NCI-H1694 (cell line): ENCODE measurements around the gene CNPY1.
A peak's percentile ranks its signal among the peaks of the same experiment; 100 is the strongest.

Source experiments
- DNase-seq: peaks from one replicate; lab custom pipeline; 2025; lab: John Stamatoyannopoulos, UW

CNPY1 gene

GRCh38 chr7:155558961-155559360 is 12.6 kb upstream of the CNPY1 start:
- no peak for DNase-seq

DNA sequence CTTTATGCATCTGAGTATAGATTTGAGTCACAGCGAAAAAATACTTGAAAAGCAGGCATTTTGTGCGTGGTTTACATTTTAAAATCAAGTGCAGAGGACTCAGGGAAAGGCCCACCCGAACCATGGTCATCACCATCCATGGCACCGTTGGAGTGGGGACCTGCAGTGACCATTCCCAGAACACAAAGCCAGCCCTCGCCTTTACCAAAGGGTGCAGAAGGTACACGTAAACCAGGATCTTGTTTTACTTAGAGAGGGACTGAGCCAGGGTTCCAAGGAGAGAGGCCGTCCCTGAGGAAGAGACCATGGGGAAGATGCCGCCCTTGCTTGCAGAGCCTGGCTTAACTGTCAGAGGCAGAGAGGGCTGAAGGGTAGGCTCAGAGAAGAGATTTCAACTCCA is 12.0 kb upstream of the CNPY1 start:
- DNase-seq: no peak

- DNase-seq: no peak
These were observed 11.4 kb upstream of the CNPY1 start for GRCh38 chr7:155557778-155558177.

GRCh38 chr7:155556763-155557162 is 10.4 kb upstream of the CNPY1 start:
- no peak for DNase-seq

GRCh38 chr7:155555116-155555695 is 8.8 kb upstream of the CNPY1 start:
- no peak for DNase-seq

GRCh38 chr7:155553871-155554270 is 7.5 kb upstream of the CNPY1 start:
- DNase-seq: no peak

DNA sequence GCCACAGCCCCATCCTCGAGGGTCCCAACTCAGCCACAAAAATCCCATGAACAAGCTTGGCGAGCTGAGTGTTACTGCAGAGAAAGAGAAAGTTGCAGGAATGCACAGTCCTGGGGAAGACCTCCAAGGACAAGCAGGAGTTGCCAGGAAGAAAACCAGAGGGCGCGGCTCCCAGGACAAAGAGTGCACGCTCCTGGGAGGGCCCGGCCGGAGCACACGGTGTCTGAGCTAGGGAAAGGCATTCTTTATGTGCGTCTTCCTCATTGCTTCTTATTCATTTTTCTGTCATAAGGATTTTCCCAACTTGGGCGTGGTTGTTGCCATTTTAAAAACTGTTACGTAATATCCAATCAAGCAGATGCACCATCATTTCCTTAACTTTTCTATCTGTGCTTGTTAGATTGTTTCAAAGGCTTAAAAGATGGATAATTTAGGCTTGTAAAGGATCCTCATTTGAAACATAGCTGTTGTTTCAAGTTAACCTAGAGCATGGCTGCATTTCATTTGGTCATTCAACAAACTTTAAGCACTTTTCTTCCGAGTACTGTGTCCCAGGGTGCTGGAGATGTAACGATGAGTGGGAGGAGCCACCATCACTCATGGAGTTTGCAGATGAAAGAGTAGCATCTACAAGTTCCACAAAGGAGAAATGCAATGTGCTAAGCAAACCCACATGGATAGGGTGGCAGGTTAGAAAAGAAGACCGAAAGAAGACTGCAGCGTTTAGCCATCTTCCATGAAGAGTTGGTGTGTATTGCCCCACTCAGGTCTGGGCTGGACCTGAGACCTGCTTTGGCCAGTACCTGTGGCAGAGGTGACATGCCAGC is 5.6 kb upstream of the CNPY1 start:
- no peak for DNase-seq

DNA sequence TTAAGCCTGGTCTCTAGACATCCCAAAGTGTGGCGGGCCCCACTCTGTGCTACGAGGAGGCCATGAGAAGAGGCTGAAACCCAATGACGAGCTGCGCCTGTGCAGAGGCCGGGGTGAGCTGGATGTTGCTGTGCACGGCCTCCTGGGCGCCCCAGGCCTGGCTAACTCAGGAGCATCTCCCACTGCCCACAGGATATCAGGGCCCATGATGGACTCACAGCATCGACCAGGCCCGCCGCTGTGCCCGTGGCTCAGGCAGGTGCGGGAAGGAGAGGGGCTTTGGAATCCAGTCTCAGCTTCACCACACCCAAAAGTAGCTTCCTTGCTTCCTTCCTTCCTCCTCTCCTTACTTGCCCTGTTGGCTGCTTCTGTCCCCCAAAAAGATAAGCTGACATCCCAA is 4.6 kb upstream of the CNPY1 start:
- no peak for DNase-seq

- DNase-seq: no peak
These were observed 2.9 kb upstream of the CNPY1 start for GRCh38 chr7:155549226-155549625.

GRCh38 chr7:155547161-155547791 is 917 bp upstream of the CNPY1 start:
- no peak for DNase-seq

DNA sequence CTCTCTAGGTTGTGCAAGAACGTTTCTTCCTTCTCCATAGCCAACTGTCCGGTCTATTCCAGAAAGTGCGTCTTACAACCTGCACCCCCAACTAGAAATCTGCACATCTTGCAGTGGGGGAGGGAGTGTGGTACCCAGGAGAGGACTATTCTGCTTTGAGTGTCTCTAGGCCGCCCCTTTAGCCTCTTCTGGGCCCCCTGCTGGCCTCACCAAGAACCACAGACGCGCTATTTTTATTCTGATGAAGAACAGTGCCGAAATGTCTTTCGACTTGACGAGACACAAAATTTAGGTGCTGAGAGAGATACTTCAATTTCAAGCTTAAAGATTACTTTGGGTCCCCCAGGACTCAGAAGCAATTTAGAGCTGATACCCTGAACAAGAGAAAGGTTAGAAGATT is 1.0 kb downstream of the CNPY1 start:
- DNase-seq: no peak

DNA sequence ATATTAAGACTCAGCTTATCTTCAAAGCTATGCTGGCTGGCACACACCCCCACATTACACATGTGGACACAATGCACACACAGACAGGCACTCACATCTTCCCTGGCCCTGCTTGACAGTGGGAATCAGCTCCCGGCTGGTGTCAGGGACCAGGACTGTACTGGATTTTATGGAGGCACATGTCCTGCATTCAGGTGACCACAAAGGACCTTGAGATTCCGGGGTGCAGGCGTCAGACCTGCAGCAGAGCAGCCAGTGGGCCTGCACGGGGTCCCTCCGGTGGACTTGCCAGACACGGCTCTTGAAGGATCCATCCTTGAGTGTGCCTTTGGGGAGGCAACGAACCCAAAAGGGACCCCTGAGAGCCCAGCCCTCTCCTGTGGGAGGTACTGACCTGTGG is 1.9 kb downstream of the CNPY1 start:
- no peak for DNase-seq

DNA sequence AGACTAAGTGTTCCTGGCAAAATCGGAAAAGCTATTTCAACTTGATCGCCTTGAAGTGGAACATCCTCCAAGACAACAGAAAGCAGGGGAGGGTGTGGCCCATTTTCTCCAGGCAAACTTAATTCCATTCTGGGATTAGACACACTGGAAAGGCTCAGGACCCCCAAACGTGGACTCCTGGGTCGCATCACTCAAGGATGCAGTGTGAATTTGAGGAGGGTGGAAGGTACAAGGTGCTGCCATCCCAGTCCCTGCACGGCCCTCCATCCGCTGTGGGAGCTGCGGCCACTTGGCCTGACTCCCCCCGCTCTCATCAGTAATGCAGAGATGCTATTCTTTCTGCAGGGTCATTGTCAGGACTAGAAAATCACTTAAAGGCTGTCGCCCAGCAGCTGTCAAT is 2.4 kb downstream of the CNPY1 start:
- DNase-seq: no peak

DNA sequence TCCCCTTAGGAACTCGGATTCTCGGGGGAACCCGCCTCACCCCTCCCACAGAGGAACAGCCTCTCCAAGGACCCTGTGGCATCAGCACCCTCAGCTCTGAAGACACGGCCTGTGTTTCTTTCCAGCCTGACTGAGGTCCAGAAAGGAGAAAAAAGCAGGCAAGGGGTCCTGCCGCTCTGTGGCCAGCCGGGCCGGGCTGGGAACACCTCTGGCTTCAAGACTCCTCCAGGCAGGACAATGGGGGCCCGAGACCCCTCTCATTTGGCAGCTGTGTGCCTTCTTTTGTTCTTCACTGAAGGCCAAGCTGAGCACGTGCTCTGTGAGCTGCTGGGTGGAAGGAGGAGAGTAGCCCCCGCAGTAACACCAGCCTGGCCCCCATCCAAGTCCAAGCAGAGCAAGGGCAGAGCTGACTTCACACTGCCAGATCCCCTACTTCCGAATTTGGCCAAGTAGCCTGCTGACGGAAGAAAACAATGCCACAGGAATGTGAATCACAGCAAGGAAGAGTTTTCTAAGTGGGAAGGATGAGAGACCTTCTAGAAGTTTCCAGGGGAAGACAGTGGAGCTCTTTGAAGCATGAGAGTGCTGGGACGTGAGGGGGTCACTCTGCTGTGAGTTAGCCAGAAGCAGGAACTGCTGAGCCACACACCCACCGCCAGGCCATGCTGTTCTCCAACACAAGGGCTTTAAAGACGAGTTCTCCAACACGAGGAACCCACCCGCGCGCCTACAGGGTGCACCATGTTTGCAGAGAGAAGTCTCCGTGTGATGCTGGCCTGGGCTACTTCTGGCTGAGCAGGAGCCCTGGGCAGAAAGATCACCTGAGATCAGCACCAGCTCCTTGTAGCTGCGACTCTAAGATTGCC is 3.1 kb downstream of the CNPY1 start:
- DNase-seq: no peak

DNA sequence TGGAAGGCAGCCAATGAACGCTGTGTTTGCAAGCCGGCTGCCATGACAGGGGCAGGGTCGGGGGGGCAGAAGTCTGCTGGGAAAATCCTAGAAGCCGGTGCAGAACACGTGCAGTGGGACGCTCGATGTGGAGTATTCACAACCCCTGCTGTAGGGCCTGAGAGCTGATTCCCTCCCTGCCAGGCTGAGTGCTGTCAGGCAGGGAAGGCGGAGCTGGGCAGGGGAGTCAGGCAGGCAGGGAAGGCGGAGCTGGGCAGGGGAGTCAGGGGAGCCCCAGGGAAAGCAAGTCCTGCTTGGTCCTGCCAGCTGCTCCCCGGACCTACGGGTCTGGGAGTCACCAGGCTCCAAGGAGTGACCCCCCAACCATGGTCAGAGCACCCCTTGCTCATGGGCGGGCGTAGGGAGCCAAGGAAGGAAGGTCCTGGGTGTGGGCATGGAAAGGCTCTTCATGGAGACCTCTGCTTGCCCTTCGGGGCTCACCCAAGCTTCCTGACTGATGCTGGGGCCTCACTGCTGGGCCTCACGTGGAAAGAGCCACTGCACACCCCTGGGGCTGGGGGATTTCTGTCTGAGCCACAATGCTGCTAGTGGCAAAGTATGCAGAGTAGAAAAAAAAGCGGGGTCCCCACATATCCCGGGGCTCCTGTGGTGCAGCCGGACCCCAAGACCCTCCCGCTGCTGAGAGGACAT is 4.2 kb downstream of the CNPY1 start:
- DNase-seq: no peak

GRCh38 chr7:155540553-155540952 is 5.8 kb downstream of the CNPY1 start:
- DNase-seq: no peak

DNA sequence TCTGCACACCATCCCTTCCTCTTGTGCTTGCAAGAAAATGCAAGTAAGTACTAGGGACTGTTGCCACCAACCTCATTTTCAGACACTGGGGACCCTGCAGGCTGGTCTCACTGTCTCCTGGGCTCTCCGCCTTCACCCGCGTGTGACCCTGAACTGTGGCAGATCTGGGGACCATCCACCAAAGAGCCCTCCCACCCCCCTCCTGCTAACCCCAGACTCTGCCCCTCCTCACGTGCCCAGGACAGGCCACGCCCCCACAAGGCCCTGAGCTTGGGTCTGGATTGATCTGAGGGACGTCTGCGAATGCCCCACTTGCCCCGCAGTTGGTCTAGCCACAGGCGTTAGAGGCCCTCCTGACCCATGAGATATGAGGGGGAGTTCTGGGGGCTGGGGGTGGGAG is 8.1 kb downstream of the CNPY1 start:
- DNase-seq: no peak

DNA sequence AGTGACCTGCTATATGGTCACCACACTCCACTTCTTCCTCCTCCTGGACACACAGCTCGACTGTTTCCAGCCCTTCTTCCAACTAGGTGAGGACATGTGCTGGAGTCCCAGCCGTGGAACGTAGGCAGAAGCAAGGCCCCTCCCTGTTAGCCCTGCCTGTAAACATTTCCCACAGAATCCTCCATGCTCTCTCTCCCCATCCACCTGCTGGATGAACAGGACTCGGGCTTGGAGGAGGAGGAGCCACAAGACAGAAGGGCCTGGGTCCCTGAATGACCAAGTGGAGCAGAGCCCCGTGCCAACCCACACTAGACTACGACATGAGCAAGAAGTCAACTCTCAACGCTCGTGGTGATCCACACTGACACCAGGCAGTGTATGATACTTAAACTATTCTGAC is 9.9 kb downstream of the CNPY1 start:
- no peak for DNase-seq

GRCh38 chr7:155534691-155535090 is 11.7 kb downstream of the CNPY1 start:
- DNase-seq: no peak

- DNase-seq: peak; percentile 25
These were observed 12.3 kb downstream of the CNPY1 start for GRCh38 chr7:155533827-155534690.
